Tibial nerve (tissue), 4 donors: ENCODE data around the gene CFAP46. TPM values are rescaled to one million over a fixed set of nuclear protein-coding genes. Genes with fewer than 3 reads are reported as not detected.
"Not testable (repeated sequence)": the region's sequence is repeated elsewhere in the genome, so short reads cannot be mapped to it uniquely, and the experiment has no call there.

ENCODE experiments used
- DNase-seq, 2 donors: peaks; one replicate each; pipeline ENCODE4 v3.0.0-alpha.2; 2019; ENCODE audit warnings: low spot score in 2 of 2
- H3K27ac ChIP-seq, 4 donors: fragments of 200-600 bp; sonication (generic) in 3 of 4; one replicate each; pipeline ENCODE4 v1.5.1; 2017 to 2019; ENCODE audit warnings: mild to moderate bottlenecking in 1 of 4
- H3K27me3 ChIP-seq, 2 donors: fragments of 200-600 bp; sonication (generic) in 1 of 2; one replicate each; pipeline versions ENCODE4 v1.5.1 to v1.6.0; 2017 to 2019
- H3K36me3 ChIP-seq, 3 donors: fragments of 200-600 bp; sonication (generic); one replicate each; pipeline ENCODE4 v1.5.1; 2018 to 2019
- H3K4me1 ChIP-seq, 4 donors: fragments of 200-600 bp; sonication (generic) in 3 of 4; one replicate each; pipeline ENCODE4 v1.5.1; 2017 to 2019
- H3K4me3 ChIP-seq, 4 donors: fragments of 200-600 bp; sonication (generic) in 3 of 4; one replicate each; pipeline ENCODE4 v1.5.1; 2017 to 2019; ENCODE audit warnings: mild to moderate bottlenecking in 1 of 4, moderate library complexity in 1 of 4
- H3K9me3 ChIP-seq, 4 donors: fragments of 200-600 bp; sonication (generic) in 3 of 4; one replicate each; pipeline ENCODE4 v1.5.1; 2017 to 2019
- CTCF ChIP-seq, 5 experiments: fragments of 200-600 bp in 3 of 5; fragments of 450-650 bp in 2 of 5; sonication (generic) in 3 of 5; IDR thresholded peaks; one replicate each; pipeline ENCODE4 v1.5.1; 2016 to 2019; ENCODE audit warnings: antibody characterized with exemption in 5 of 5, mild to moderate bottlenecking in 3 of 5, moderate library complexity in 2 of 5
- EP300 ChIP-seq, 2 donors: sonication (generic); formaldehyde crosslinking; IDR thresholded peaks; one replicate each; pipeline ENCODE4 v1.6.1; 2017; ENCODE audit warnings: antibody characterized with exemption in 2 of 2, mild to moderate bottlenecking in 1 of 2
- POLR2A ChIP-seq, 2 donors: fragments of 450-650 bp; IDR thresholded peaks; one replicate each; pipeline ENCODE4 v1.6.1; 2017; ENCODE audit warnings: antibody characterized with exemption in 2 of 2, mild to moderate bottlenecking in 2 of 2, moderate library complexity in 2 of 2
- WGBS, 2 donors: methylation state at CpG; one replicate each; pipeline ENCODE4 v1.1.5; 2018; 5-methylcytosine and 5-hydroxymethylcytosine counted together
- total RNA-seq, 4 donors: library from RNA; depleted of rRNA; stranded (reverse); fragments of >200 nt; gene quantifications; one replicate each; pipeline ENCODE4 v1.1.0, GENCODE V29; 2016

The CFAP46 gene
- total RNA-seq, 4 donors from 2014 or later, result 0.90 to 1.4 TPM; not detected in 2

- Histone ChIP-seq H3K27me3 (no peaks in the 10 kb centered on the region), H3K4me3 (no peak overlapping the region), H3K27ac (no peak overlapping the region), H3K36me3 (peaks cover 0 to 73% (median 0%) of the 10 kb centered on the region in 3 donors), H3K4me1 (no peaks in the 10 kb centered on the region), H3K9me3 (no peaks in the 10 kb centered on the region)
- WGBS, 2 donors, result 82 to 83% methylated on average over 18 to 19 of the region's 22 CpGs
- TF ChIP-seq POLR2A (IDR thresholded peaks at IDR 0.05), result no peak
- TF ChIP-seq EP300 (IDR thresholded peaks at IDR 0.05), result no peak
- TF ChIP-seq CTCF (IDR thresholded peaks at IDR 0.05), result no peak
- DNase-seq, result no peak
Observed at GRCh38 chr10:132774902-132775863, 167.2 kb downstream of the CFAP46 start.

GRCh38 chr10:132774181-132774901 lies 168.0 kb downstream of the CFAP46 start:
- WGBS, 2 donors, result 68 to 74% methylated on average over 23 to 29 of the region's 29 CpGs
- H3K27me3 ChIP-seq, result no peaks in the 10 kb centered on the region
- no peak overlapping the region for H3K27ac ChIP-seq
- no peaks in the 10 kb centered on the region for H3K9me3 ChIP-seq
- no peaks in the 10 kb centered on the region for H3K4me1 ChIP-seq
- TF ChIP-seq POLR2A (IDR thresholded peaks at IDR 0.05), result no peak
- TF ChIP-seq EP300 (IDR thresholded peaks at IDR 0.05), result no peak
- no peak for TF ChIP-seq CTCF (IDR thresholded peaks at IDR 0.05)
- peaks cover 0 to 73% (median 0%) of the 10 kb centered on the region in 3 donors for H3K36me3 ChIP-seq
- no peak overlapping the region for H3K4me3 ChIP-seq
- no peak for DNase-seq

- H3K27me3 ChIP-seq, H3K4me3 ChIP-seq, DNase-seq, H3K4me1 ChIP-seq, H3K9me3 ChIP-seq, H3K27ac ChIP-seq: not testable (repeated sequence)
- H3K36me3 ChIP-seq, result peaks cover 0 to 75% (median 0%) of the 10 kb centered on the region in 3 donors
- 97 to 100% methylated on average over 9 to 10 of the region's 25 CpGs for WGBS, 2 donors
Observed at GRCh38 chr10:132772816-132773215, 169.6 kb downstream of the CFAP46 start.

- TF ChIP-seq EP300 (IDR thresholded peaks at IDR 0.05) (no peak), CTCF (IDR thresholded peaks at IDR 0.05) (no peak), POLR2A (IDR thresholded peaks at IDR 0.05) (no peak)
- no peak overlapping the region for H3K4me3 ChIP-seq
- H3K27ac ChIP-seq, result no peak overlapping the region
- DNase-seq, result no peak
- no peaks in the 10 kb centered on the region for H3K9me3 ChIP-seq
- WGBS, 2 donors, result 92 to 97% methylated on average over 37 to 40 of the region's 45 CpGs
- H3K4me1 ChIP-seq, result no peaks in the 10 kb centered on the region
- no peaks in the 10 kb centered on the region for H3K27me3 ChIP-seq
- H3K36me3 ChIP-seq, result peaks cover 0 to 71% (median 0%) of the 10 kb centered on the region in 3 donors
Observed at GRCh38 chr10:132770061-132771021, 172.0 kb downstream of the CFAP46 start.
